ENCODE data around the gene TBX5.

The TBX5 gene

GRCh38 chr12:114334395-114334794 lies 71.5 kb downstream of the TBX5 start:
- Histone ChIP-seq H3K27ac (ENCODE audit: low read length) (no peak overlapping the region), H3K36me3 (ENCODE audit: control insufficient read depth in 1 of 2, insufficient read depth in 2 of 2, low read length in 2 of 2) (no peaks in the 10 kb centered on the region), H3K4me1 (ENCODE audit: control insufficient read depth in 1 of 2, insufficient read depth in 2 of 2, low read length in 2 of 2) (no peaks in the 10 kb centered on the region), H3K27me3 (ENCODE audit: low read depth, low read length) (no peaks in the 10 kb centered on the region), H3K4me3 (ENCODE audit: low read depth in 1 of 2, low read length in 2 of 2) (no peak overlapping the region), H3K9me3 (ENCODE audit: control insufficient read depth in 1 of 2, low read length in 2 of 2) (no peaks in the 10 kb centered on the region)

DNA sequence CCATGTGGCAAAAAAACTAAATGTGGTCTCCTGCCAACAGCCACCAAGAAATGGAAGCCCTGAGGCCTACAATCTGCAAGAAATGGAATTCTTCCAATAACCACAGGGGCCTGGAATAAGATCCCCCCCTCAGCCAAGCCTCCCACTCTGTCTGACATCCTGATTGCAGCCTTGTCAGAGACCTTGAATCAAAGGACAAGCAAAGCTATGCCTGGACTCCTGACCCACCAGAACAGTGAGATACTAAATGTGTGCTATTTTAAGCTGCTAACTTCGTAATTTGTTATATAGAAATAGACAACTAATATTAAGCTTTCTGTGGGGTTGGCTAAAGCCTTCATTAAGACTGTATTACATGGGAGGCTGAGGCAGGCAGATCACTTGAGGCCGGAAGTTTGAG lies 77.7 kb downstream of the TBX5 start:
- Histone ChIP-seq H3K4me1 (ENCODE audit: control insufficient read depth in 1 of 2, insufficient read depth in 2 of 2, low read length in 2 of 2) (no peaks in the 10 kb centered on the region), H3K27me3 (ENCODE audit: low read depth, low read length) (no peaks in the 10 kb centered on the region), H3K27ac (ENCODE audit: low read length) (no peak overlapping the region), H3K4me3 (ENCODE audit: low read depth in 1 of 2, low read length in 2 of 2) (no peak overlapping the region), H3K9me3 (ENCODE audit: control insufficient read depth in 1 of 2, low read length in 2 of 2) (no peaks in the 10 kb centered on the region), H3K36me3 (ENCODE audit: control insufficient read depth in 1 of 2, insufficient read depth in 2 of 2, low read length in 2 of 2) (no peaks in the 10 kb centered on the region)

DNA sequence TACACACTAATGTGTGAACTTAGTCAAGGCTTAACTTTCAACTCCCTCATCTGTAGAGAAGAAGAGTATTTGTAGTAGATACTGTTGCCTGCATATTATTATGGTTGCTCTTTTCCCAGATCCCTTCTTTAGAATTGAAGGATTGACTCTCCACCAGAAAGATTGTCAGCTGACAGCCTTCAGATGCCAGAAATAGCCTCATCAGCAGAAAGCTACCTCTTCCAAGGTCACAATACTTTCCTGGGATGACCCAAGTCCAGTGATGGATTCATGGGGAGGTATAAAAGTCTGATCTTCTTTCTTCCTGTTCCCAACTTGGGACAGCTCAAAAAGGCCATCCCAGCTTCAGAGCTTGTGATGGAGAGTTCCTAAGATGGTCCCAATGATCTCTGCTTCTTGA lies 78.2 kb downstream of the TBX5 start:
- Histone ChIP-seq H3K36me3 (ENCODE audit: control insufficient read depth in 1 of 2, insufficient read depth in 2 of 2, low read length in 2 of 2) (no peaks in the 10 kb centered on the region), H3K9me3 (ENCODE audit: control insufficient read depth in 1 of 2, low read length in 2 of 2) (no peaks in the 10 kb centered on the region), H3K4me3 (ENCODE audit: low read depth in 1 of 2, low read length in 2 of 2) (no peak overlapping the region), H3K27ac (ENCODE audit: low read length) (no peak overlapping the region), H3K27me3 (ENCODE audit: low read depth, low read length) (no peaks in the 10 kb centered on the region), H3K4me1 (ENCODE audit: control insufficient read depth in 1 of 2, insufficient read depth in 2 of 2, low read length in 2 of 2) (no peaks in the 10 kb centered on the region)

GRCh38 chr12:114321524-114321923 lies 84.4 kb downstream of the TBX5 start:
- no peaks in the 10 kb centered on the region for H3K27me3 ChIP-seq (ENCODE audit: low read depth, low read length)
- no peaks in the 10 kb centered on the region for H3K9me3 ChIP-seq (ENCODE audit: control insufficient read depth in 1 of 2, low read length in 2 of 2)
- no peak overlapping the region for H3K4me3 ChIP-seq (ENCODE audit: low read depth in 1 of 2, low read length in 2 of 2)
- no peaks in the 10 kb centered on the region for H3K36me3 ChIP-seq (ENCODE audit: control insufficient read depth in 1 of 2, insufficient read depth in 2 of 2, low read length in 2 of 2)
- H3K4me1 ChIP-seq (ENCODE audit: control insufficient read depth in 1 of 2, insufficient read depth in 2 of 2, low read length in 2 of 2) = no peaks in the 10 kb centered on the region
- H3K27ac ChIP-seq (ENCODE audit: low read length) = no peak overlapping the region

DNA sequence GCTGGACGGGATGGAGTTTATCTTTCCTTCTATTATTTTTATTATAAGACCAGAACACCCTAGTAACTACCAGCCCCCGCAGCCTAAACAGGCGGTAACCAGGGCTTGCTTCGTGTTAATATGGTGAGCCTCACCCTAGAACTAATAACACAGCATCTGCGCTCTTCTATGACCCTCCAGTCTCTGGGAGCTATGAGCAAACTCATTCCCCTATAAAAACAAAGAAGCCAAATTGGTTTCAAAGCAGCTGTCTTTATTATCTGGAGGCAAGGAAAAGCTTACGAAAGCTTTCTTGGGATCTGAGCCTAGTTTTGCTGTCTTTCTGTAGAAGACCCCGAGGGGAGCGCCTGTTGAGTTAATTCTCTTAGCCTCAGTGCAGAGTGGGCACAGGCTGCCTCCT lies 85.0 kb downstream of the TBX5 start:
- Histone ChIP-seq H3K36me3 (ENCODE audit: control insufficient read depth in 1 of 2, insufficient read depth in 2 of 2, low read length in 2 of 2) (no peaks in the 10 kb centered on the region), H3K9me3 (ENCODE audit: control insufficient read depth in 1 of 2, low read length in 2 of 2) (no peaks in the 10 kb centered on the region), H3K4me3 (ENCODE audit: low read depth in 1 of 2, low read length in 2 of 2) (no peak overlapping the region), H3K27ac (ENCODE audit: low read length) (no peak overlapping the region), H3K4me1 (ENCODE audit: control insufficient read depth in 1 of 2, insufficient read depth in 2 of 2, low read length in 2 of 2) (no peaks in the 10 kb centered on the region), H3K27me3 (ENCODE audit: low read depth, low read length) (no peaks in the 10 kb centered on the region)

- Histone ChIP-seq H3K4me3 (ENCODE audit: low read depth in 1 of 2, low read length in 2 of 2) (no peak overlapping the region), H3K9me3 (ENCODE audit: control insufficient read depth in 1 of 2, low read length in 2 of 2) (no peaks in the 10 kb centered on the region), H3K27ac (ENCODE audit: low read length) (no peak overlapping the region), H3K4me1 (ENCODE audit: control insufficient read depth in 1 of 2, insufficient read depth in 2 of 2, low read length in 2 of 2) (no peaks in the 10 kb centered on the region), H3K36me3 (ENCODE audit: control insufficient read depth in 1 of 2, insufficient read depth in 2 of 2, low read length in 2 of 2) (no peaks in the 10 kb centered on the region), H3K27me3 (ENCODE audit: low read depth, low read length) (no peaks in the 10 kb centered on the region)
Measured at GRCh38 chr12:114320101-114320500, 85.8 kb downstream of the TBX5 start.

DNA sequence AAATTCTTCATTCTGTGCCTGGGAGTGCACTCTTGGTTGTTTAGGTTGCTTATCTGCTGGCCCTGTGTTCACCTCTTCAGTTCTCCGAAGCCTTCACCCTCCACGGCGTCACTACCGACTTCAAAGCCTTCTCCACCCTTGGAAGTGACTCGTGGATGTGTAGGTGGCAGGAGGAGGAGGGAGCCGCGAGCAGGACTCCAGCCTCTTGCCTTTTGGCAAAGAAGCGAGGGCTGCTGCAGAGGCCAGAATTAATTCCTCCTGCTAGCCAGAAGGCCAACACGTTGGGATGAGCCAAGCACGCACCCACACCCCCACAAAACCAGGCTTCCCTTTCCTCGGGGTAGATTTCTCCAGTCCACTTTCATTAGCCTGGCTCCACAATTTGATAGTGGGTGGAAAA lies 86.5 kb downstream of the TBX5 start:
- Histone ChIP-seq H3K27ac (ENCODE audit: low read length) (no peak overlapping the region), H3K4me3 (ENCODE audit: low read depth in 1 of 2, low read length in 2 of 2) (no peak overlapping the region), H3K27me3 (ENCODE audit: low read depth, low read length) (no peaks in the 10 kb centered on the region), H3K9me3 (ENCODE audit: control insufficient read depth in 1 of 2, low read length in 2 of 2) (no peaks in the 10 kb centered on the region), H3K36me3 (ENCODE audit: control insufficient read depth in 1 of 2, insufficient read depth in 2 of 2, low read length in 2 of 2) (no peaks in the 10 kb centered on the region), H3K4me1 (ENCODE audit: control insufficient read depth in 1 of 2, insufficient read depth in 2 of 2, low read length in 2 of 2) (no peaks in the 10 kb centered on the region)

- no peak overlapping the region for H3K27ac ChIP-seq (ENCODE audit: low read length)
- no peaks in the 10 kb centered on the region for H3K9me3 ChIP-seq (ENCODE audit: control insufficient read depth in 1 of 2, low read length in 2 of 2)
- H3K4me1 ChIP-seq (ENCODE audit: control insufficient read depth in 1 of 2, insufficient read depth in 2 of 2, low read length in 2 of 2) = no peaks in the 10 kb centered on the region
- H3K27me3 ChIP-seq (ENCODE audit: low read depth, low read length) = no peaks in the 10 kb centered on the region
- H3K36me3 ChIP-seq (ENCODE audit: control insufficient read depth in 1 of 2, insufficient read depth in 2 of 2, low read length in 2 of 2) = no peaks in the 10 kb centered on the region
- H3K4me3 ChIP-seq (ENCODE audit: low read depth in 1 of 2, low read length in 2 of 2) = no peak overlapping the region
Measured at GRCh38 chr12:114318984-114319383, 87.0 kb downstream of the TBX5 start.

DNA sequence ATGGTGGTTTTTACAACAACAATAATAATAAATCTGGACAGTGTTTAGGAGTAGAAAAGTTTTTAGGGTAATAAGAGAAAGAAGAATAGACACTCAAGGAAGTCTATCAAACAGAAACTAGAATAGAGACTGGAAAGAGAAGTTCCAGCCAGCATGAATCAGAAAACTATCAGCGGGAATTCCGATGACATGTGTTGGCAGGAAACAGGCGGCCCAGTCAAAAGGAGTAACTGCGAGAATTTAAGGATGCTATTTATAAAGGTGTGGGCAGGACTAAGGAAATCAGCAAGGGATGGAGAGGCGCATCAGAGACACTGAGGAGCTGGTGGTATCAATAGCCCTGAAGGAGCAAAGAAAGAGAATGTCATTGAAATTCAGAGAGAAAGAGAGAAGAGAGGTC lies 89.9 kb downstream of the TBX5 start:
- H3K27me3 ChIP-seq (ENCODE audit: low read depth, low read length) = no peaks in the 10 kb centered on the region
- H3K9me3 ChIP-seq (ENCODE audit: control insufficient read depth in 1 of 2, low read length in 2 of 2) = no peaks in the 10 kb centered on the region
- no peak overlapping the region for H3K27ac ChIP-seq (ENCODE audit: low read length)

GRCh38 chr12:114314974-114315720 lies 90.8 kb downstream of the TBX5 start:
- no peaks in the 10 kb centered on the region for H3K9me3 ChIP-seq (ENCODE audit: control insufficient read depth in 1 of 2, low read length in 2 of 2)
- H3K4me1 ChIP-seq (ENCODE audit: control insufficient read depth in 1 of 2, insufficient read depth in 2 of 2, low read length in 2 of 2) = no peaks in the 10 kb centered on the region
- H3K27ac ChIP-seq (ENCODE audit: low read length) = no peak overlapping the region
- H3K36me3 ChIP-seq (ENCODE audit: control insufficient read depth in 1 of 2, insufficient read depth in 2 of 2, low read length in 2 of 2) = no peaks in the 10 kb centered on the region
- no peak overlapping the region for H3K4me3 ChIP-seq (ENCODE audit: low read depth in 1 of 2, low read length in 2 of 2)
- H3K27me3 ChIP-seq (ENCODE audit: low read depth, low read length) = no peaks in the 10 kb centered on the region

More for the DNA sequence above, 89.9 kb downstream of the TBX5 start:
- H3K36me3 ChIP-seq (ENCODE audit: control insufficient read depth in 1 of 2, insufficient read depth in 2 of 2, low read length in 2 of 2) = no peaks in the 10 kb centered on the region
- no peaks in the 10 kb centered on the region for H3K4me1 ChIP-seq (ENCODE audit: control insufficient read depth in 1 of 2, insufficient read depth in 2 of 2, low read length in 2 of 2)
- H3K4me3 ChIP-seq (ENCODE audit: low read depth in 1 of 2, low read length in 2 of 2) = no peak overlapping the region

DNA sequence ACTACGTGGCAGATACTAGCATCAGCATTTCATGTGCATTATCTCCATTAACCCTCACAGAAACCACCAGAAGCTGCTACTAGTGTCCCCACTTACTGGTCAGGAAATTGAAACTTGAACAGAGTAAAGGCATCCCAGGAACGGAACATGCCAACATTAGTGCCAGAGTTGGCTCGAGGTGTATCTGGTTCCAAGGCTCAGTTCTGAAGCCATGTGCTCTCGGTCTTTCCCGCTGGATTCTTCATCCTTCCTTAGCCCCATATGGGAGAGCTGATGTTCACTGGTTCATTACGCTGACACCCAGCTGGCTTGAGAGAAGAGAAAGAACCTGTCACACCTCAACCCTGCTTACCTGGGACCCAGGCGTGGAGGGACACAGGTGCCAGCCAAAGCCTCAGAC lies 91.5 kb downstream of the TBX5 start:
- no peaks in the 10 kb centered on the region for H3K36me3 ChIP-seq (ENCODE audit: control insufficient read depth in 1 of 2, insufficient read depth in 2 of 2, low read length in 2 of 2)
- H3K9me3 ChIP-seq (ENCODE audit: control insufficient read depth in 1 of 2, low read length in 2 of 2) = no peaks in the 10 kb centered on the region
- H3K27ac ChIP-seq (ENCODE audit: low read length) = no peak overlapping the region
- H3K4me3 ChIP-seq (ENCODE audit: low read depth in 1 of 2, low read length in 2 of 2) = no peak overlapping the region
- no peaks in the 10 kb centered on the region for H3K4me1 ChIP-seq (ENCODE audit: control insufficient read depth in 1 of 2, insufficient read depth in 2 of 2, low read length in 2 of 2)
- H3K27me3 ChIP-seq (ENCODE audit: low read depth, low read length) = no peaks in the 10 kb centered on the region

DNA sequence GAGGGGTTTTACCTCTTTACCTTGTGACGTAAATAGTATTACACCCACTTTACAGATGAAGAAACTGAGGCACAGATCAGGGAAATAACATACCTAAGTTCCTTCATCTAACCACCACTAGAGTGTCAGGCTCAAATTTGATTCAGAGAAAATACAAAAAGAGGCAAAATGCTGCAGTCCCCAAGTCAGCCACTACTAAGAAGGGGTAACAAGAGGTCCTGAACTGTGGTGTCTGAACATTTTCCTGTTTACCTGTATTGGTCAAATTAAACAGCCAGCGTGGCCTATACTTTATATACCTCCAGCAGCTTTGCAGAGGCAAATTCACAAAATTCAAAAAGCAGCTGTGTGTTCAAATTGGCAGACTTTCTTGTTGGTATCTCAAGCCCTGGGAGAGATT lies 92.0 kb downstream of the TBX5 start:
- Histone ChIP-seq H3K36me3 (ENCODE audit: control insufficient read depth in 1 of 2, insufficient read depth in 2 of 2, low read length in 2 of 2) (no peaks in the 10 kb centered on the region), H3K27ac (ENCODE audit: low read length) (no peak overlapping the region), H3K27me3 (ENCODE audit: low read depth, low read length) (no peaks in the 10 kb centered on the region), H3K9me3 (ENCODE audit: control insufficient read depth in 1 of 2, low read length in 2 of 2) (no peaks in the 10 kb centered on the region), H3K4me3 (ENCODE audit: low read depth in 1 of 2, low read length in 2 of 2) (no peak overlapping the region), H3K4me1 (ENCODE audit: control insufficient read depth in 1 of 2, insufficient read depth in 2 of 2, low read length in 2 of 2) (no peaks in the 10 kb centered on the region)

Measured in muscle layer of duodenum (tissue), 2 donors.